ENCODE results near the gene B4GALNT4. TPM values are rescaled to one million over a fixed set of nuclear protein-coding genes. Genes with fewer than 3 reads are reported as not detected.
"Not testable (repeated sequence)": the region's sequence is repeated elsewhere in the genome, so short reads cannot be mapped to it uniquely, and the experiment has no call there.

Gene B4GALNT4
- total RNA-seq: 0.38 TPM
- long read RNA-seq: 0 reads

GRCh38 chr11:369336-370018, at the start of gene B4GALNT4:
B4GALNT4 (plus strand) TSS chr11:369499; CDS start chr11:369804, 305 bp downstream.
- Histone ChIP-seq H3K4me1 (peaks cover 10% of the 10 kb centered on the region), H3K36me3 (no peaks in the 10 kb centered on the region), H3K27ac (no peak within 1 kb of the TSS), H3K9me3 (no peaks in the 10 kb centered on the region), H3K4me3 (no peak within 1 kb of the TSS), H3K27me3 (ENCODE audit: low read depth) (peaks cover 52% of the 10 kb centered on the region)
- TF ChIP-seq CTCF (IDR thresholded peaks at IDR 0.05): no peak
- intact Hi-C loops (cut with DNase I): no loop called here
- DNase-seq: peak; percentile 22
- peak in 1 of 2 donors; percentile 19 for ATAC-seq

- H3K4me3 ChIP-seq: peak overlapping the region; percentile 79
- DNase-seq; H3K9me3 ChIP-seq; H3K36me3 ChIP-seq; H3K27me3 ChIP-seq (ENCODE audit: low read depth); intact Hi-C loops (cut with DNase I): not testable (repeated sequence)
- H3K4me1 ChIP-seq: peaks cover 40% of the 10 kb centered on the region
- ATAC-seq: peak; percentile 1
- peak overlapping the region; percentile 84 for H3K27ac ChIP-seq
Observed at GRCh38 chr11:319888-320273, 49.4 kb upstream of the B4GALNT4 start.

GRCh38 chr11:324156-324555, 45.1 kb upstream of the B4GALNT4 start:
- H3K27ac ChIP-seq: peak overlapping the region; percentile 76
- intact Hi-C loops (cut with DNase I): no loop called here
- H3K4me1 ChIP-seq: peaks cover 41% of the 10 kb centered on the region
- no peak for DNase-seq
- H3K36me3 ChIP-seq: no peaks in the 10 kb centered on the region
- no peaks in the 10 kb centered on the region for H3K9me3 ChIP-seq
- ATAC-seq: no peak
- H3K4me3 ChIP-seq: no peak overlapping the region
- TF ChIP-seq CTCF (IDR thresholded peaks at IDR 0.05): no peak
- no peaks in the 10 kb centered on the region for H3K27me3 ChIP-seq (ENCODE audit: low read depth)

- H3K9me3 ChIP-seq; H3K4me3 ChIP-seq; DNase-seq; H3K27me3 ChIP-seq (ENCODE audit: low read depth); intact Hi-C loops (cut with DNase I); ATAC-seq; H3K36me3 ChIP-seq: not testable (repeated sequence)
- Histone ChIP-seq H3K27ac (peak overlapping the region; percentile 95), H3K4me1 (peaks cover 41% of the 10 kb centered on the region)
Observed at GRCh38 chr11:324593-325517, 44.4 kb upstream of the B4GALNT4 start.

GRCh38 chr11:325796-326591, 43.3 kb upstream of the B4GALNT4 start:
- TF ChIP-seq CTCF (IDR thresholded peaks at IDR 0.05): no peak
- intact Hi-C loops (cut with DNase I): no loop called here
- ATAC-seq: peak in 1 of 2 donors; percentile 3
- Histone ChIP-seq H3K4me1 (peaks cover 41% of the 10 kb centered on the region), H3K27ac (peak overlapping the region; percentile 95), H3K9me3 (no peaks in the 10 kb centered on the region), H3K4me3 (peak overlapping the region; percentile 28), H3K36me3 (no peaks in the 10 kb centered on the region), H3K27me3 (ENCODE audit: low read depth) (no peaks in the 10 kb centered on the region)
- no peak for DNase-seq

GRCh38 chr11:326592-326841, 42.8 kb upstream of the B4GALNT4 start:
- Histone ChIP-seq H3K36me3 (no peaks in the 10 kb centered on the region), H3K4me1 (peaks cover 41% of the 10 kb centered on the region), H3K27ac (peak overlapping the region; percentile 95), H3K9me3 (no peaks in the 10 kb centered on the region), H3K4me3 (peak overlapping the region; percentile 28), H3K27me3 (ENCODE audit: low read depth) (no peaks in the 10 kb centered on the region)
- intact Hi-C loops (cut with DNase I): no loop called here
- ATAC-seq (no peak), DNase-seq (no peak)
- no peak for TF ChIP-seq CTCF (IDR thresholded peaks at IDR 0.05)

All from lower lobe of right lung (tissue), 2 donors.